SK-MEL-5 (cell line): ENCODE measurements around the gene MUC2. TPM values are rescaled to one million over a fixed set of nuclear protein-coding genes. Genes with fewer than 3 reads are reported as not detected.

ENCODE experiments used
- DNase-seq: peaks from one replicate; pipeline ENCODE4 v3.0.0-alpha.2; 2016; ENCODE audit warnings: low read depth, low spot score
- in situ Hi-C: cut with HindIII; loops from 2 replicates; pipeline ENCODE4 v1.10.0; 2016; ENCODE audit warnings: low sequenced_read_pairs, high pct_unique_total_duplicates, low pct_unique_long_range_greater_than_20kb
- polyA plus RNA-seq, 2 experiments: library from polyadenylated mRNA; depleted of rRNA; stranded (reverse); fragments of >200 nt; gene quantifications; 2 replicates each; pipeline ENCODE4 v1.2.3, GENCODE V29; 2015
- total RNA-seq: library from RNA; depleted of rRNA; stranded (reverse); fragments of >200 nt; shearing (Covaris generic); gene quantifications from 2 replicates; pipeline ENCODE4 v1.2.3, GENCODE V29; 2014; rRNA removed

Gene MUC2
- not detected in 2 replicates for total RNA-seq
- not detected in 2 replicates for polyA plus RNA-seq (2015; cell fraction: cytosol; rRNA removed)
- polyA plus RNA-seq (2015; cell fraction: nucleus; rRNA removed) = not detected in 2 replicates

- in situ Hi-C loops = no loop called here
- DNase-seq = no peak
These were observed at the start of gene MUC2 for GRCh38 chr11:1074244-1075221. Gene MUC2, plus strand, starts transcription at chr11:1074874.

- DNase-seq = no peak
- in situ Hi-C loops = no loop called here
These were observed 49.1 kb upstream of the MUC2 start for GRCh38 chr11:1025410-1026162.

GRCh38 chr11:1026163-1026450 is 48.6 kb upstream of the MUC2 start:
- DNase-seq = no peak
- in situ Hi-C loops = no loop called here

- no peak for DNase-seq
- in situ Hi-C loops = no loop called here
These were observed 47.8 kb upstream of the MUC2 start for GRCh38 chr11:1026641-1027482.

GRCh38 chr11:1027483-1028290 is 47.0 kb upstream of the MUC2 start:
- in situ Hi-C loops = no loop called here
- DNase-seq = no peak

GRCh38 chr11:1028291-1028540 is 46.5 kb upstream of the MUC2 start:
- in situ Hi-C loops = no loop called here
- no peak for DNase-seq

- in situ Hi-C loops = no loop called here
- no peak for DNase-seq
These were observed 46.1 kb upstream of the MUC2 start for GRCh38 chr11:1028616-1029015.

GRCh38 chr11:1029051-1029450 is 45.6 kb upstream of the MUC2 start:
- no peak for DNase-seq
- in situ Hi-C loops = no loop called here

GRCh38 chr11:1029654-1030053 is 45.0 kb upstream of the MUC2 start:
- in situ Hi-C loops = no loop called here
- DNase-seq = no peak

GRCh38 chr11:1030086-1030485 is 44.6 kb upstream of the MUC2 start:
- no peak for DNase-seq
- in situ Hi-C loops = no loop called here

- DNase-seq = no peak
These were observed 44.1 kb upstream of the MUC2 start for GRCh38 chr11:1030556-1030955.

GRCh38 chr11:1031121-1031899 is 43.4 kb upstream of the MUC2 start:
- in situ Hi-C loops = no loop called here

More at GRCh38 chr11:1030556-1030955, 44.1 kb upstream of the MUC2 start:
- in situ Hi-C loops = no loop called here

GRCh38 chr11:1032310-1032891 is 42.3 kb upstream of the MUC2 start:
- in situ Hi-C loops = no loop called here
- no peak for DNase-seq

More at GRCh38 chr11:1031121-1031899, 43.4 kb upstream of the MUC2 start:
- no peak for DNase-seq

GRCh38 chr11:1033016-1033798 is 41.5 kb upstream of the MUC2 start:
- no peak for DNase-seq
- in situ Hi-C loops = no loop called here

GRCh38 chr11:1034001-1034400 is 40.7 kb upstream of the MUC2 start:
- in situ Hi-C loops = no loop called here

More at GRCh38 chr11:1034001-1034400, 40.7 kb upstream of the MUC2 start:
- no peak for DNase-seq
